Measurements from ENCODE around the gene MS4A4E.
A peak's percentile ranks its signal among the peaks of the same experiment; 100 is the strongest.
"Not testable (repeated sequence)": the region's sequence is repeated elsewhere in the genome, so short reads cannot be mapped to it uniquely, and the experiment has no call there.

MS4A4E gene

GRCh38 chr11:60221181-60221580, 21.8 kb downstream of the MS4A4E start:
- no peak for DNase-seq

- DNase-seq, result no peak
These were observed 28.6 kb downstream of the MS4A4E start for GRCh38 chr11:60214386-60214785.

DNA sequence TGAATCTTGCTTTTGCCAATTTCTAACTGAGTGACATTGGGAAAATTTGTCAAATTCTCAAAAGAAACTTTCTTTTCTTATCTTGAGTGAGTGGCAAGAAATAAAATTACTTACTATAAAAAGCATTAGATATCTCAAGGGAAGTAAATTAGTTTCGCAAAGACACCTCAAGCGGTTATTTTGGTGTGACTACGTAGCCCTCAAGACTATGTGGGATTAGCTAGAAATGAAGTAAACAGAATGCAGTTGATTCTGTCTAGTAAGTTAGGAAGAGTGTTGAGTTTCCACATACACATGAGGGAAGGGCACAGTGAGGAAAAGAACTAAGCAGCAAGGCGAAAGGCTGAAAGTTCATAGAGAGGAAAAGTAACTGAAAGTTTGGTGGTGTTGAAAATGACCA, 31.7 kb downstream of the MS4A4E start:
- no peak for DNase-seq

DNA sequence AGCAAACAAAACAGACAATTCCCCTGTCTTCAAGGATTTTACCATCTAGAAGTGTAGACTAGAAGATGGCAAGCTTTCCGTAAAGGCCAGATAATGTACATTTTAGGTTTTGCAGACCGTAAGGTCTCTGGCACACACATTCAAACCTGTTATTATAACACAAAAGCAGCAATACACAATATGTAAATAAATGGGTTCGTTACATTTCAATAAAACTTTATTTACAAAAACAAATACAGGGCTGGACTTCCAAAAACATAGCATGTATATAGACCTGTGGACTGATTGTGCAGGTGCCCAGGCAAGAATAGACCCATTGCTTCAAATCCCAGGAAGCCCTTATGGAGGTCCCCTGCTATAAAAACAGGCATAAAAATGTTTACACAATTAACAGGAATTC, 33.0 kb downstream of the MS4A4E start:
- DNase-seq, result no peak

GRCh38 chr11:60208951-60209350, 34.0 kb downstream of the MS4A4E start:
- no peak for DNase-seq

- DNase-seq, result no peak
These were observed 34.6 kb downstream of the MS4A4E start for GRCh38 chr11:60208146-60208895.

DNA sequence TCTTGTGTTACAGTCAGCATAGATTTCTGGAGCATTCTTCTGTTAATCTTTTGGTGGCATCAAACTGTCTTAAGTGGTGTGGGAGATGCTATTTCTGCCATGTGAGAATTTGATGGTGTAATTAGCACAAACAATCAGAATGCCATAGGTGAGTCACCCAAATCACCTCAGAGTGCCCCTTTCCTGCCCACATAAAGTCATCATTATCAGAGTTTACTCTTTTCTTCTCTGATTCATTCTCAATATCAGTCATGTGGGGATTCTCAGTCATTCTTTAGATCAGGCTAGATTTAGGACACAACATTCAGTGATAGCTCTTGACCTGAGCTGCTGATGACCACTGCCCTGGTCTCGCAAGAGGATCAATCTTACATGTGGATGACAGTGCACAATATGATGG, 36.3 kb downstream of the MS4A4E start:
- DNase-seq, result no peak

DNA sequence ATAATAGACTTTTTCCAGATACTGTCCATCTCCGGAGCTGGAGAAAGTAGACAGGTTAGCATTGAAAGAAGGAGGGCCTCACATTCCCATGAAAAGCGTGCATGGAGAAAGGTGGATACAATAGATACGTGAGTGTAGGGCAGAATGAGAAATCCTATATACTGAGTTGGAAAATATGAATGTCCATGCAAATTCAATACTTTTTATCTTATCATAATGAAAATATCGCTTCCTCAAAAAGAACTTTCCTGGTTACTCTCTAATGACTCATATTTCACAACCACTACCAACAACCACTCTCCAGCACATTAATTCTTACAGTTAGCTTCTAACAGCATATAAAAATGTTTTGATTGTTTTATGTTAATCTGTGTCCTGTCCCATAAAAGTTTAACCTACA, 38.0 kb downstream of the MS4A4E start:
- no peak for DNase-seq

DNA sequence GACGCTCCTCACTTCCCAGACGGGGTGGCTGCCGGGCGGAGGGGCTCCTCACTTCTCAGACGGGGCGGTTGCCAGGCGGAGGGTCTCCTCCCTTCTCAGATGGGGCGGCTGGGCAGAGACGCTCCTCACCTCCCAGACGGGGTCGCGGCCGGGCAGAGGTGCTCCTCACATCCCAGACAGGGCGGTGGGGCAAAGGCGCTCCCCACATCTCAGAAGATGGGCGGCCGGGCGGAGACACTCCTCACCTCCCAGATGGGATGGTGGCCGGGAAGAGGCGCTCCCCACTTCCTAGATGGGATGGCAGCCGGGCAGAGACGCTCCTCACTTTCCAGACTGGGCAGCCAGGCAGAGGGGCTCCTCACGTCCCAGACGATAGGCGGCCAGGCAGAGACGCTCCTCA, 41.6 kb downstream of the MS4A4E start:
- not testable (repeated sequence) for DNase-seq

- DNase-seq, result no peak
These were observed 45.5 kb downstream of the MS4A4E start for GRCh38 chr11:60197442-60197841.

DNA sequence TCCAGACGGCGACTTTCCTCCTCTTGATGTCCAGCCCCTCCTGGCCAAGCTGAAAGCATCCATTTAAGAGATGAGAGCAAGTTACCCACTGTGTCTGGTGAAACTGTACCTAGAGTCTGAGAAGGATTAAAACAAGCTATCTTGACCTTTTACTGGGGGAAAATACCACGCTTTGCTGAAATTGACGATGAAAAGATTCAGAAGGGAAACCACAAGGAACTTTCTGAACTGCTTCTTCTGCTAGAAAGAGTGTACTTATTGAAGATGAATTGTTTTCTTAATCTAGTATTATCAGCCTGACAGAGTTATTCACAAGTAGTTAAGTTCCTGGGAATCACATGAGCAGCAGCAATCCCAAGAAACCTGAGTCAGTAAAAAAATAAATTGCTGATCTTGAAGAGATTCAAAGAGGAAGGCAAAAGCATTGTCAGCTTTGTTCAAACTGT, 47.0 kb downstream of the MS4A4E start:
- no peak for DNase-seq

- DNase-seq, result no peak
These were observed 48.4 kb downstream of the MS4A4E start for GRCh38 chr11:60194511-60194910.

- DNase-seq, result peak; percentile 59
These were observed 49.1 kb downstream of the MS4A4E start for GRCh38 chr11:60193687-60194433.

- DNase-seq, result not testable (repeated sequence)
These were observed 50.4 kb downstream of the MS4A4E start for GRCh38 chr11:60192564-60192963.

DNA sequence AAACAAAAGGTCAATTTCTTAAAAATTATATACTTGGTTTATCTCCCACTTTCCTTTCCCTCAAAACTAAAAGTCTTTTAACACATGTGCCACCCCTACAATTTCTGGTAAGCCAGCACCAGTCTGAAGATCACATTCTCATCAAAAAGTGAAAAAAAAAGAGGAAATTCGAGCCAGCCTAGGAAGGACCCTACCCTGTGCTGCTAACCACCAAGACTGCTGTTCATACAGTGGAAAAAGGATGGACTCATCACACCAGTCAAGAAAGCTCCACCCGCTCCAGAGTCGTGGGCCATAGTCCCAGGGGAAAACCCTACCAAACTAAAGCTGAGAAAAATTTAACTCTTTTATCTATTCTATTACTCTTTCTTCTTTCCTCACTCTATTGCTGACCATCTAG, 54.5 kb downstream of the MS4A4E start:
- not testable (repeated sequence) for DNase-seq

DNA sequence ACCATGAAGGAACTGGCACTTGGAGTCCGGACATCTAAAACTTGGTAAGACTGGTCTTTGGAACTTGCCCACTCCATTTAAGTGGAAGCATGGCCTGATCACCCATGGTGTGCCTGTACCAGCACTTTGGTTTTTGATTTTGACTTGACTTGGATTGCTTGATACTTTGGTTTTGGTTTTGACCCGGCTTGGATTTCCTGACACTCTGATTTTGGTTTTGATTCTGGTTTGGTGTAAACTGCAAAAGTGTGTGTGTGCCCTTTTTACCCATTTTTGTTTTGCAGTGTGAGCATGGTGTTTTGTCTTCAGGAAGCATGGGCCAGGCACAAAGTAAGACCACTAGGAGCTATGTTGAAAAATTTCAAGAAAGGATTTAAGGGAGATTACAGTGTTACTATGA, 56.8 kb downstream of the MS4A4E start:
- DNase-seq, result not testable (repeated sequence)

GRCh38 chr11:60185512-60185827, 57.5 kb downstream of the MS4A4E start:
- DNase-seq, result not testable (repeated sequence)

GRCh38 chr11:60184824-60185511, 58.0 kb downstream of the MS4A4E start:
- DNase-seq, result no peak

GRCh38 chr11:60183591-60184205, 59.2 kb downstream of the MS4A4E start:
- no peak for DNase-seq

DNA sequence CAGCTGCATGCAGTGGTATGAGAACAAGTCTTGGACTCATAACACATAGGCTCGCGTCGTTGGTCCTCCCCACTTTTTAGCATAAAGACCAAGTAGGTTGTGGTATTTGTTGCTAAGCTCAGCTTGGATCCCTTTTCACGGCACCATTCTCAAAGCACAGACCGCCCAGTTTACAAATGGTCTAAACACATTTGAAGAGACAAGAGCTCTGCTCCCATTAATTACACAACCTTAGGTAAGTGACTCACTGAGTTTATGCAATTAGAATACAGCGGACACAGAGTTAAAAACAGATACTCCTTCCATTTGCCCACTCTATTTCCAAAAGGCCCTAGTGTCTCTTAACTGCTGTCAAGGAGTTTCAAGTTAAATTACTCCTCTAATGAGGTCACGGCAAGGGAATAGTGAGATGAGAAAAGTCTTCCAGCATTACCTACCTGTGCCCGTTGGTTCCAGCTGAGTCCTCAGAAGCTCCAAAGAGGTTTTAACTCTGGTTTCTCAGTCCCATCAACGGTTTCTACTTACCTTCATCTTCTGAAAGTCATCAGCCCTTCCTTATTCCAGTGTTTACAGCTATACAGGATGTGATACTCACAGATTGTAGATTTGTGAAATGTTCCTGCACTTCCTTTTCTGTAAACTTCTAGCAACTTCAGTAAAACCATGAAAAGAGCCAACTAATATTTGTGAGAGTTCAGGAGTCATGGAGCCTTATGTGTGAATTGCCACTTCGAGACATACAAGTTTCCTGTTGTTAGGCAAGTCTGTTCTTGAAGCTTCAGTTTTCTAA, 60.2 kb downstream of the MS4A4E start, which contains the start of gene MS4A6A:
MS4A6A (minus strand) TSS at position 543 of the 790 bp plus-strand sequence. CDS start 1,356 bp downstream, outside the sequence.
- DNase-seq, result no peak

GRCh38 chr11:60175860-60176275, 67.1 kb downstream of the MS4A4E start:
- no peak for DNase-seq

DNA sequence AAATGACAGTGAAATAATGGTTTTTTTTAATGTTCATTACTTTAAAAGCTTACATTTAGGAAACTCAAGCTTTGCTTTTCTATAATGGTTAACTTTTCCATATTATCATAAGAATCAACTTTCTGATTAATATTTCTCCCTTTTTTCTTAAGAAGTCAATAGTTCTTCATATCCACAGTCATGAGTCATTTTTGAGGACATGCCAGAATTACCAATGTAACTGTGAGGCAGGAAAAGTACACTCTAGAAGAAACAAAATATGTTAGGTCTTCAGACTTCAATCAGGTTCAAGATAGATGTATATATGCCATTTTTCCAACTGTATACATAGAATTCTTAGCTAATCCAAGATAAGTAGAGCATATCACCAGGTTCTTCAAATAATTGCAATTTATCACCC, 70.9 kb downstream of the MS4A4E start:
- no peak for DNase-seq

All from activated naive CD4-positive, alpha-beta T cell treated with anti-CD3 and anti-CD28 coated beads, Interleukin-2, amount 50 U/mL, for 16 hours (primary cell).